DMS153 treated with DMSO at 0.1 percent for 48 hours (cell line): Measurements from ENCODE around the gene PPT2.
"Not testable (repeated sequence)": the region's sequence is repeated elsewhere in the genome, so short reads cannot be mapped to it uniquely, and the experiment has no call there.

Experiments used
- DNase-seq: peaks from one replicate; lab custom pipeline; 2025; ENCODE audit not compliant: unreplicated experiment; lab: John Stamatoyannopoulos, UW

Gene PPT2

GRCh38 chr6:32203426-32204267, 49.7 kb downstream of the PPT2 start:
- DNase-seq: no peak

DNA sequence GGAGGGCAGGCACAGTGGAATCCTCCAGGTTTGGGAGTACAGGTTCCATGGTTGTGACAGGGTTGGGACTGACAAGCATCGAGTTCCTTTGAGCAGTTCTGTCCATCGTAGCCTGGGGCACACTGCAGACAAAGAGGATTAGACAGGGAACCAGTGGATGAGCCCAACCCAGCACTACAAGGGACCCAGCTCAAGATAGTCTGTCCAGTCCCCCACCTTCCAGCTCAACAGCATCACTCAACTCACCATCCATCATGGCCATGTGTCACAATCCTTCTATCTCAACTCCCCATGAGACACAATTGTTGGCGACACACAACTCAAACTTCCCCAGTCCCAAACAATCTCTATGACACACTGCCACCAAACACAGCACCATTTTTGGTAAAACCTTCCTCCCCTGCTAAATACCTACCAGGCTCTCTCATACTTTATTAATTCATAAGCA, 50.4 kb downstream of the PPT2 start:
- no peak for DNase-seq

- DNase-seq: no peak
Observed at GRCh38 chr6:32208996-32209395, 55.1 kb downstream of the PPT2 start.

DNA sequence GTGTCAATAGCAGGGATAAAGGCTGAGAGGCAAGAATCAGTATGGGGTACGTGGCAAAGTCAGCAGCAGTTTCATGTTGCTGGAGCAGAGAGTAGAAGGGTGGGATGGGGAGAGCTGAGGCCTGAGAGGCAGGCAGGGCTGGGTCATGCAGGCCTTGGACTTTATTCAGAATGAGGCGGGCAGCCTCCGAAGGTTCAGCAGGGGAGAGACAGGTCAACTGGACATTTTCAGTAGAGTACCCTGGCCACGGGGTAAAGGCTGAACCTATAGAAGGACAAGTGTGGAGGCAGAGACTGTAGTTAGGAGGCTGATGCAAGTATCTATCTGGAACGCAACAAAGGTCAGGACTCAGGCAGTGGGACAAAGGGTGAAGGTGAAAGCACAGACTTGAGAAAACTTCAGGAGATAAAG, 56.3 kb downstream of the PPT2 start:
- DNase-seq: no peak

DNA sequence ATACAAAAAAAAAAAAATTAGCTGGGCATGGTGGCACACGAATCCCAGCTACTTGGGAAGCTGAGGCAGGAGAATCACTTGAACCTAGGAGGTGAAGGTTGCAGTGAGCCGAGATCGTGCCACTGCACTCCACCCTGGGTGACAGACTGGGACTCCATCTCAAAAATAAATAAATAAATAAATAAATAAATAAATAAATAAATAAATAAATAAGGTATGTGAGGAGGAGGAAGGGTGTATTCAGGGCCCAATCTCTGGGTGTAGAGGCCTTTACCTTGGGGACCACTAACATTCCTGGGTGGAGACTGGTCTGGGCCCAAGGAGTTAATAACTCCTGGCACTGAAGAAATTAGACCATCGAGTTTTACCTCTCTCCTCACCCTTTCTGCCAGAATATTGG, 57.5 kb downstream of the PPT2 start:
- not testable (repeated sequence) for DNase-seq

DNA sequence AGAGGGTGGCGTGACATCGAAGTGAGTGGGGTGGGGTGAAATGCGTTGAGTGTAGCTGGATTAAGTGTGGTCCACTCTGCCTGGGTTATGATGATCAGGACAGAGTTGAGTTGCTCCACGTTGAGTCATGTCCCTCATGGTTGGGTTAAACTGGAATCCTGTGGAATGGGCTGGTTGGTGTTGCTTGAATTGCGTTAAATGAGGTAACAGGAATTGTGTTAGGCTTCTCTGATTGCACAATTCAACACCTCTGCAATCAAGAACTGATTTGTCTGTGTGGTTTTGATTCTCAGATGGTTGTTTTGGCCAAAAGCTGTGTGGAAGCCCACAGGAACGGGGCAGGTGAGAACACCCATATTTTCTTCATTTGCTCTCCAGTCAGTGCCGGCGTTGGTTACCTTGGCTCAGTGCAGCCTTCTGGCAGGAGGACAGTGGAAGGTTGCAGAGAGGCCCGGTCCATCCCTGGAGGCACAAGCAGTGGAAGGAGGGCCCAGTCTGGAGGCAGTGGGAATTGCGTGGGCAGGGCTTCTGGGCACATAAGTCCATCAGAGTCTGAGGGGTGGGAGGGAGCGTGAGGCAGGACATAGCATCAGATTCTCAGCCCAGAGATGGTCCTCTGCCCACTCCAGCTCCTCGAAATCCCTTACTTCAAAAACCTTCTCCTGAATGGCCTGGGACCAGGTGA, 58.3 kb downstream of the PPT2 start:
- DNase-seq: no peak
